Measurements from ENCODE around the gene CYP24A1.

DNA sequence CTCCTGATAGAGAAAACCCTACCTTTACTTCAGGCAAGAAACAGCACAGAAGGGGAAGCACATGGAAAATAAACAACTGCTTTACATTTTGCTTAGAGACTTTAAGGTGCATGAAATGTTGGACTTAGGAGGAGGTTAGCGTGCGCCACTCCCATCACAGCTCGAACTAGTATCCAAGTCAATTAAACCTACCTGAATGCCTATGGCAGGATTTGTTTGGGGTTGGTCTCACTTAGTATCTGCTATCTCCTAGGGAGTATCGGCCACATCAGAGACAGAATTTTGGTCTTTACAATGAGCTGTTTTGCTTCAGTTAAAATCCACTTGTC, 12.0 kb downstream of the CYP24A1 start:
- TF ChIP-seq, protein P1, sequence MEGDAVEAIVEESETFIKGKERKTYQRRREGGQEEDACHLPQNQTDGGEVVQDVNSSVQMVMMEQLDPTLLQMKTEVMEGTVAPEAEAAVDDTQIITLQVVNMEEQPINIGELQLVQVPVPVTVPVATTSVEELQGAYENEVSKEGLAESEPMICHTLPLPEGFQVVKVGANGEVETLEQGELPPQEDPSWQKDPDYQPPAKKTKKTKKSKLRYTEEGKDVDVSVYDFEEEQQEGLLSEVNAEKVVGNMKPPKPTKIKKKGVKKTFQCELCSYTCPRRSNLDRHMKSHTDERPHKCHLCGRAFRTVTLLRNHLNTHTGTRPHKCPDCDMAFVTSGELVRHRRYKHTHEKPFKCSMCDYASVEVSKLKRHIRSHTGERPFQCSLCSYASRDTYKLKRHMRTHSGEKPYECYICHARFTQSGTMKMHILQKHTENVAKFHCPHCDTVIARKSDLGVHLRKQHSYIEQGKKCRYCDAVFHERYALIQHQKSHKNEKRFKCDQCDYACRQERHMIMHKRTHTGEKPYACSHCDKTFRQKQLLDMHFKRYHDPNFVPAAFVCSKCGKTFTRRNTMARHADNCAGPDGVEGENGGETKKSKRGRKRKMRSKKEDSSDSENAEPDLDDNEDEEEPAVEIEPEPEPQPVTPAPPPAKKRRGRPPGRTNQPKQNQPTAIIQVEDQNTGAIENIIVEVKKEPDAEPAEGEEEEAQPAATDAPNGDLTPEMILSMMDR (conservative IDR thresholded peaks at IDR 0.05; ENCODE audit: low read depth, low read length): no peak
- no peak for TF ChIP-seq EZH2phosphoT487 (IDR thresholded peaks at IDR 0.05; ENCODE audit: borderline replicate concordance, low read length)

All from PC-3 (cell line).